ENCODE results near the gene OR2M4.
"Not testable (repeated sequence)": the region's sequence is repeated elsewhere in the genome, so short reads cannot be mapped to it uniquely, and the experiment has no call there.

OR2M4 gene, protein sequence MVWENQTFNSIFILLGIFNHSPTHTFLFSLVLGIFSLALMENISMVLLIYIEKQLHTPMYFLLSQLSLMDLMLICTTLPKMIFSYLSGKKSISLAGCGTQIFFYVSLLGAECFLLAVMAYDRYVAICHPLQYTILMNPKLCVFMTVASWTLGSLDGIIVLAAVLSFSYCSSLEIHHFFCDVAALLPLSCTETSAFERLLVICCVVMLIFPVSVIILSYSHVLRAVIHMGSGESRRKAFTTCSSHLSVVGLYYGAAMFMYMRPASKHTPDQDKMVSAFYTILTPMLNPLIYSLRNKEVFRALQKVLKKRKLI

DNA sequence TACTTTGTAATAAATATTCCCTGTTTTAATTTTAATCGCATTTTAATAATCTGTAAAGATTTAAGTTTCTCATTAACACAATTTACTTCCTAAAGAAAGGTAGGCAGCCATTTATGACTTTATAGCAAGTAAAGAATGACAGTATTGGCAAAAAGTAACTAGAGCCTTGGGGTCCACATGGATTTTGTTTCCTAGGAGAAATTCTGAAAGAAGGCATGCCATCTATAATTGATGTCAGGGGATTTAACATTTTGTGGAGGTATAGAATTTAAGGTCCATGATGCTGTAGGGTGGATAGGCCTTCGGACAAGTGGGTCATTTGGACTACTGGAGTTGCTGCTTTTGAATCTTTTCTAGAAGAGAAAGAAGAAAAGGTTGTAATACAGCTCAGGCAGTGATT is at the start of gene OR2M4:
Gene OR2M4, plus strand, starts transcription at position 301 of the 400 bp plus-strand sequence. CDS start 7,512 bp downstream, outside the sequence.
- no peak for DNase-seq

DNA sequence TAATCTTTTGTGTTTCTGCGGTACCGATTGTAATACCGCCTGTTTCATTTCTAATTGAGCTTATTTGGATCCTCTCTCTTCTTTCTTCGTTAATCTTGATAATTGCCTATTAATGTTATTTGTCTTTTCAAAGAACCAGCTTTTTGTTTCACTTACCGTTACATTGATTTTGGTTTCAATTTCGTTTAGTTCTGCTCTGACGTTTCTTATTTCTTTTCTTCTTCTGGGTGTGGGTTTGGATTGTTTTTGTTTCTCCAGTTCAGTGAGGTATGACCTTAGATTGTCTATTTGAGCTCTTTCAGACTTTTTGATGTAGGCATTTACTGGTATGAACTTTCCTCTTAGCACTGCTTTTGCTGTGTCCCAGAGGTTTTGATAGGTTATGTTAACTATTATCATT is 47.2 kb upstream of the OR2M4 start:
- DNase-seq: no peak

DNA sequence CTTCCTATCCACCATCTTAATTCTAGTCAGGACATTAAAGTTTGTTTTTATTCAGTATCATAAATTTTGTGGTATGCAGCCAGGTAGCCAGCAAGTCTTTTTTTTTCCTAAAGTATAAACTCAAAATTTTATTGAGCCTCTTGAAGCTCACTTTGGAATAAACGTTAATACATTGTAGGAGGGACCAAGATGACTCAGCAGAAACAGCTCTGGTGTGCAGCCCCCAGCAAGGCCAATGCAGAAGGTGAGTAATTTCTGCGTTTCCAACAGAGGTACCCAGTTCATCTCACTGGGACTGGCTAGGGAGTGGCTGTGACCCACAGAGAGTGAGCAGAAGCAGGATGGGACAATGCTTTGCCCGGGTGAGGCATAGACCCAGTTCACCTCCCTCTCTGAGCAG is 43.9 kb upstream of the OR2M4 start:
- no peak for DNase-seq

GRCh38 chr1:248189026-248189425 is 42.2 kb upstream of the OR2M4 start:
- no peak for DNase-seq

GRCh38 chr1:248194117-248194516 is 37.1 kb upstream of the OR2M4 start:
- no peak for DNase-seq

DNA sequence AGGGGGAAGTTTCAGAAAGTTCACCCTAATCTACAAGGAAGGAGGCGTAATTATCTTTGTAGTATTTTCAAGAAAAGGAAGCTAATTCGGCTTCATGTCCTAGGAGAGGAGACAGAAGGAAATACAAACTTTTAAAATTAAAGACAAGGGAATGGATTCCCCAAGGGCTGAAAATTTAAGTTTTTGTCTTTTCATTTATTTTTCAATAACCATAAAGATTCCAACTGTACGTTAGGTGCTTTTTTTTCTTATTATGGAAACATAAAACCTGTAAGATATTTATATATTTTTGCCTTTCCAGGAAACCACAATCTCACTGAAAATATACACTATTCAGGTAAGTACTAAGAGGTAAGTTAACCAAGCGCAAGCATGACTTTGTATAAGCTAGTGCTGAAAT is 34.3 kb upstream of the OR2M4 start, which contains the start of gene OR2M3:
Gene OR2M3, plus strand, starts transcription at position 301 of the 400 bp plus-strand sequence. CDS start 5,803 bp downstream, outside the sequence.
- DNase-seq: no peak

DNA sequence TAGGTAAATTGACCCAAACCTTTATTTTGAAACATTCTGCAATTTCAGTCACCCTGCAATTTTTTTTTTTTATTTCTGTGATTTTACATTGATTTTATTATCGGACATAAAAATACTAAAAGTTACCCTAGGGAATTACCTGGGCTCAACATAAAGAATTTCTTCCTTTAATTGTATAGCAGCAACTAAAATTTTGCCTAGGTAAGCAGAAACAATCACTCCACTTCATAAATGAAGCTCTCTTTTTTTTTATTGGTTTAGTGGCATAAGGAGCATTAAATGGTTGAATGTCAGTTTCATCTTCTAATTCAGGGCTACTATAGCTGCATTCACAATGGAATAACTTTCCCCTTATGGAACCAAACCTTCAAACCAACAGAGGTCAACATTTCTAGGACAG is 15.3 kb upstream of the OR2M4 start:
- no peak for DNase-seq

GRCh38 chr1:248225537-248225936 is 5.7 kb upstream of the OR2M4 start:
- no peak for DNase-seq

GRCh38 chr1:248229360-248229908 is 1.8 kb upstream of the OR2M4 start:
- DNase-seq: no peak

- DNase-seq: no peak
These were observed 8.3 kb downstream of the OR2M4 start for GRCh38 chr1:248239478-248239877.

DNA sequence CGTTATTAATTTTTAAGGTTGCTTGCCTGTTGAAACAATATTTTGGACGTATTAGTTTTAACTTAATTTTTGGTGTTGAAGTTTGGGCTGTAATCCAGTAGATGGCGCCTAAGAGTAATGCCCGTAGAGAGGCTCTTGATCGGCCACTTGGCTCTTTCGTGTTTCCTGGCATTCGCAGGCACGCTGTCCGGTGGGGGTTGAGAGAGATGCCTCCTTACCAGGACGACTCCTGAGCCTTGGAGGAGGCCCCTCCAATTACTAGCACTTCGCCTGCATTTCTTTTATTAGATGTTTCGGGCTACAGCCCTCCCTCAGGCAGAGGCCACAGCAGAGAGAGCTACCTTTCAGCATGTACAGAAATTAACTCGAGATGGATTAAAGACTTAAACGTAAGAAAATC is 12.0 kb downstream of the OR2M4 start:
- peak in 1 of 2 donors; percentile 2 for DNase-seq

GRCh38 chr1:248259309-248259708 is 28.1 kb downstream of the OR2M4 start:
- not testable (repeated sequence) for DNase-seq

- DNase-seq: no peak
These were observed 37.0 kb downstream of the OR2M4 start for GRCh38 chr1:248268178-248268577.

DNA sequence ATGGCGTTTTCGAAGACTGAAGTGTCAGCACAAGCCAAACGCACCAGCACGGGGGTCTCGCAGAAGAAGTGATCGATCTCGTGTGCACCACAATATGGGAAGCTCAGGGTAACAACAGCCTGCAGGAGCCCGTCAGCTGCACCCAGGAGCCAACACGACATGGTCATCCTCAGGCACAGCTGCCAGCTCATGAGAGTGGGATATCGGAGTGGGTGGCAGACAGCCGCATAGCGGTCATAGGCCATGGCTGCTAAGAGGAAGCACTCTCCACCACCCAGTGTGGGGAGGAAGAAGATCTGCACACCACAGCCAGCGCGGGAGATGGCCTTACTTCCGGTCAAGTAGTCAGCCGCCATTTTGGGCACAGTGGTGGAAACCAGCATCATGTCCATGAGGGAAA is 42.0 kb downstream of the OR2M4 start:
- not testable (repeated sequence) for DNase-seq

- DNase-seq: no peak
These were observed 46.7 kb downstream of the OR2M4 start, which contains the start of gene OR2T33 for GRCh38 chr1:248277876-248278275. OR2T33 (minus strand) TSS chr1:248277976; CDS start chr1:248273814, 4,162 bp downstream.

- DNase-seq: no peak
These were observed 57.2 kb downstream of the OR2M4 start for GRCh38 chr1:248288391-248288790.
